Stimulated activated CD4-positive, alpha-beta T cell treated with anti-CD3 and anti-CD28 coated beads, TNF-alpha, amount 100 ng/mL, for 4 hours (primary cell): ENCODE measurements around the gene POLD4.
A peak's percentile ranks its signal among the peaks of the same experiment; 100 is the strongest.
"Not testable (repeated sequence)": the region's sequence is repeated elsewhere in the genome, so short reads cannot be mapped to it uniquely, and the experiment has no call there.

ENCODE experiments used
- DNase-seq, 3 experiments: peaks; one replicate each; pipeline ENCODE4 v3.0.0-alpha.2; 2020; ENCODE audit warnings: low read depth in 3 of 3

POLD4 gene

GRCh38 chr11:67353317-67354074, at the start of gene POLD4:
TSS of gene POLD4 (minus strand) at chr11:67353546. CDS start at chr11:67353399, 147 bp downstream.
- peak; percentile 92 to 93 (median 92) for DNase-seq

GRCh38 chr11:67403085-67403484, 49.7 kb upstream of the POLD4 start:
- DNase-seq = not testable (repeated sequence)

- not testable (repeated sequence) for DNase-seq
These were observed 49.0 kb upstream of the POLD4 start for GRCh38 chr11:67402192-67402839.

GRCh38 chr11:67401495-67402191, 48.3 kb upstream of the POLD4 start, which contains the start of gene PPP1CA:
TSS of gene PPP1CA (minus strand) at chr11:67401858. CDS start at chr11:67401782, 76 bp downstream.
- peak; percentile 85 to 90 (median 89) for DNase-seq

DNA sequence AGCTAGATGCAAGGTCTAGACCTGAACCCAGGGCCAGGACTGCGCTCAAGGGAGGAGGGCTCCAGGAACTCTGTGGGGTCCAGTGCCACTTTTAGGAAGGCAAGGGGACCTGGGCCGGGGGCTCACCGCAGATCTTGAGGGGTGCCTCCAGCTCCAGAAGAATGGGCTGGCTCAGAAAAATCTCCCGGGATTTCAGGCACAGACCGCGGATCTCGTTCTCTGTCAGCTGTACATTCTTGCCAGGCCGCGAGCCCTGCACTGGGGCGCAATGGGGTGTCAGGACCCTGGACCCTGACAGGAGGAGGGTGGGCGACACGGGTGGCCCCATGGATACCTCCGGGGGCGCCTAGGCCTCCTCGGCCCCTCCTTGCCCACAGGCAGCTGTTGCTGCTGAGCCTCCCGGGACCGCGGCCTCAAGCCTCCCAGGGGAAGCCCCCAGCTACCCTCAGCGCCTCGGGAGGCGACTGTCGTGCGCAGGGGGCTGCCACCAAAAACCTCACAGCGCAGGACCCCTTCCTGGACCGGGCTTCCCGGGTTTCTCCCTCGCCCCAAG, 47.7 kb upstream of the POLD4 start:
- DNase-seq = no peak

GRCh38 chr11:67400251-67400941, 47.0 kb upstream of the POLD4 start:
- no peak for DNase-seq

GRCh38 chr11:67398661-67399563, 45.6 kb upstream of the POLD4 start:
- no peak for DNase-seq

- no peak for DNase-seq
These were observed 44.8 kb upstream of the POLD4 start for GRCh38 chr11:67397986-67398660.

DNA sequence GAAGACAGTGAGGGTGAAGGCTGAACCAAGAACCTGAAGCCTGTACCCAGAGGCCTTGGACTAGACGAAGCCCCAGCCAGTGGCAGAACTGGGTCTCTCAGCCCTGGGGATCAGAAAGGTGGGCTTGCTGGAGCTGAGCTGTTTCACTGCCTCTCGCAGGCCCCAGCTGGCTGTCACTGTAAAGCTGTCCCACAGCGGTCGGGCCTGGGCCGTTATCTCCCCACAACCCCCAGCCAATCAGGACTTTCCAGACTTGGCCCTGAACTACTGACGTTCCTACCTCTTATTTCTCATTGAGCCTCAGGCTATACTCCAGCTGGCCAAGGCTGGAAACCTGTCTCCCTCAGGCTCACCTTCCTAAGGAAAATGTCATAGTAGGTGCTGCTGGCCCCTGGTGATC, 44.2 kb upstream of the POLD4 start:
- DNase-seq = no peak

- no peak for DNase-seq
These were observed 43.4 kb upstream of the POLD4 start for GRCh38 chr11:67396587-67397389.

- no peak for DNase-seq
These were observed 42.9 kb upstream of the POLD4 start for GRCh38 chr11:67396259-67396581.

DNA sequence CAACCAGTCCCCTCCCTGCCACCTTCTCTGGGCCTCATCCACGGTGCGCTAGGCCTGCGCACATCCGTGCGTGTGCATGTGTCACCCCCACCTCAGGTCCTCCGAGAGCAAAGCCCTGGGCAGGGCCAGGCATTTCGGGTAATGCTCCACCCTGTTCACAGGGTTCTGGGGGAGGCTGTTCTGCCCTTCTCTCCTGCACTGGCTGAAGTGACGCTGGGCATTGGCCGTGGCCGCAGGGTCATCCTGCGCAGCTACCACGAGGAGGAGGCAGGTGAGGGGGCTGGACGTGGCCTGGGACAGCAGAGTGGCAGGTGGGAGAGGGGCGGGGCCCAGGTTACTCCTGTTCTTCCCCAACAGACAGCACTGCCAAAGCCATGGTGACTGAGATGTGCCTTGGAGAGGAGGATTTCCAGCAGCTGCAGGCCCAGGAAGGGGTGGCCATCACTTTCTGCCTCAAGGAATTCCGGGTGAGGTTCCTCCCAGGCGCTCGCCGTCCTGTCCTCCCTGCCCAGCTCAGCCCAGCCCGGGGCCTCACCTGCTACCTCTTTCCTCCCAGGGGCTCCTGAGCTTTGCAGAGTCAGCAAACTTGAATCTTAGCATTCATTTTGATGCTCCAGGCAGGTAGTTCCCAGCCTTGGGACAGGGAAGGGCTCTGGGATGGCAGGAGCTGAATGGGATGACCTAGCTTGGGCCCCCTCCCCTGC, 42.4 kb upstream of the POLD4 start:
- DNase-seq = no peak

DNA sequence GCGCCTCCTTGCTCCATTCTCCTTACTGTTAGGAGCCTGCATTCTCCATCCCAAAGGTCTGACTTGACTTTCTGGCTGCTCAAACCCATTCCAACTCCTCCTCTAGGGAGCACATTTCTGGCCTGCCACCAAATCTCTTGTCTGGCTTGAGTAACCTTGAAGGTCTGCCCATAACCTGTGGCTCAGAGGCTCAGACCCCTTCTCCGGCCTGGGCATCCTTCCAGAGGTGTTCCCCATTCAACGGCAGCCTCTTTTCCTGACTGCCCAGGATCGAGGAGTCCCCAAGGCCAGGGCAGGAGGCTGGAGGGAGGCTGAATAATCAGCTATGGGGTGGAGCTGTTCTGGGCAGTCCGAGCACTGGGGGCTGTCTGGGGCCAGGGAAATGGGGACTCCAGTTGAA, 40.6 kb upstream of the POLD4 start:
- no peak for DNase-seq

GRCh38 chr11:67393437-67393836, 40.1 kb upstream of the POLD4 start:
- no peak for DNase-seq

DNA sequence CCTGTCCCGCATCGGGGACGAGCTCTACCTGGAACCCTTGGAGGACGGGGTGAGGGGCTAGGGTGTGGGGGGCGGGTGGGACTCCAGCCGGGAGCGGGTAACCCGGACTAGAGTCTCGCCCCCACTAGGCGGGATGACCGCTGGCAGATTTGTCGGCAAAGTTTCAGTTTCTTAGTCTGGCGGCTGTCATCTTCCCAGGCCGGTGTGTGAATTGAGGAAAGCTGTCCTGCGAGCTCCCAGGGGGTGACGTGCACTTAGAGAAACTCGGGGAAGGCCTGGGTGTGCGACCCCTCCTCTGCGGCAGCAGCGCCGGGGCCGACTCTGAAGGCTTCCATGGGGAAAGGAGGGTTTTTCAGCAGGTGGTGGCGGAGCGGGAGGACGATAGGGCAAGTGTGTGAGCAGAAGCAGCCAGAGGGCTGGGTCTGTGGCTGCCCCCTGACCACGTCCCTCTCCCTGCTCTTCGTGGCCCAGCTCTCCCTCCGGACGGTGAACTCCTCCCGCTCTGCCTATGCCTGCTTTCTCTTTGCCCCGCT, 38.9 kb upstream of the POLD4 start:
- no peak for DNase-seq

- peak; percentile 84 to 90 (median 88) for DNase-seq
These were observed 38.2 kb upstream of the POLD4 start, which contains the start of gene RAD9A for GRCh38 chr11:67391304-67392182. TSS of gene RAD9A (plus strand) at chr11:67391986. CDS start at chr11:67392045, 59 bp downstream.

- no peak for DNase-seq
These were observed 37.6 kb upstream of the POLD4 start for GRCh38 chr11:67390947-67391303.
